PC-3 (cell line): ENCODE measurements around the gene RABL6. TPM values are rescaled to one million over a fixed set of nuclear protein-coding genes. Genes with fewer than 3 reads are reported as not detected.
"Not testable (repeated sequence)": the region's sequence is repeated elsewhere in the genome, so short reads cannot be mapped to it uniquely, and the experiment has no call there.

Source experiments
- ATAC-seq: fragments of 200-7000 bp; cut with Tn5 transposase; 2 replicates; pipeline ENCODE4 v1.9.1; 2020; ENCODE audit warnings: mild to moderate bottlenecking, moderate library complexity
- BruUV-seq: library from RNA; stranded (reverse); fragments of 400-500 nt; replicated peaks from 2 replicates; lab custom pipeline; 2021; lab: Mats Ljungman, UMichigan
- CTCF ChIA-PET: fragments of 300-600 bp; sonication (Branson Sonifier 250); formaldehyde crosslinking; loops from one replicate; lab custom pipeline; 2022; ENCODE audit warnings: antibody characterized with exemption; lab: Charles Lee
- POLR2A ChIA-PET: fragments of 300-600 bp; sonication (Branson Sonifier 250); formaldehyde crosslinking; loops from one replicate; lab custom pipeline; 2022; ENCODE audit warnings: antibody characterized with exemption; ENCODE audit not compliant: unreplicated experiment; lab: Charles Lee
- DNase-seq: peaks from one replicate; pipeline ENCODE4 v3.0.0-alpha.2; 2015
- H2AFZ ChIP-seq: fragments of 300-600 bp; sonication (generic); 2 replicates; pipeline ENCODE4 v1.6.0; 2016; ENCODE audit warnings: antibody characterized with exemption, low read length
- H3F3A ChIP-seq: fragments of 300-600 bp; sonication (generic); one replicate; pipeline ENCODE4 v1.6.0; 2017; ENCODE audit warnings: antibody characterized with exemption, low read length, control low read depth, mild to moderate bottlenecking; ENCODE audit not compliant: unreplicated experiment
- H3K27ac ChIP-seq: fragments of 300-600 bp; sonication (generic); 2 replicates; pipeline ENCODE4 v1.5.1; 2016; ENCODE audit warnings: mild to moderate bottlenecking, low read length
- H3K27me3 ChIP-seq: fragments of 300-600 bp; sonication (generic); 2 replicates; pipeline ENCODE4 v1.6.1; 2016; ENCODE audit warnings: low read length, mixed read lengths
- H3K36me3 ChIP-seq: fragments of 300-600 bp; sonication (generic); 2 replicates; pipeline ENCODE4 v1.6.1; 2016; ENCODE audit warnings: low read depth, mixed run types, low read length, mixed read lengths
- H3K4me1 ChIP-seq: fragments of 300-600 bp; sonication (generic); 2 replicates; pipeline ENCODE4 v1.5.1; 2016; ENCODE audit warnings: low read length; ENCODE audit not compliant: insufficient read depth
- H3K4me2 ChIP-seq: fragments of 300-600 bp; sonication (generic); 2 replicates; pipeline ENCODE4 v1.6.0; 2016; ENCODE audit warnings: low read length
- H3K4me3 ChIP-seq: fragments of 300-600 bp; sonication (generic); 2 replicates; pipeline ENCODE4 v1.5.1; 2016; ENCODE audit warnings: mild to moderate bottlenecking, low read length, mixed read lengths
- H3K79me2 ChIP-seq: fragments of 300-600 bp; sonication (generic); 2 replicates; pipeline ENCODE4 v1.6.1; 2017; ENCODE audit warnings: low read length, mixed read lengths
- H3K9ac ChIP-seq: fragments of 300-600 bp; sonication (generic); 2 replicates; pipeline ENCODE4 v1.6.0; 2016; ENCODE audit warnings: mild to moderate bottlenecking, low read length
- H3K9me2 ChIP-seq: fragments of 300-600 bp; sonication (generic); replicated peaks from 2 replicates; pipeline ENCODE4 v1.6.1; 2016; ENCODE audit warnings: mixed run types, low read length, mixed read lengths
- H3K9me3 ChIP-seq: fragments of 300-600 bp; sonication (generic); 2 replicates; pipeline ENCODE4 v1.6.1; 2016; ENCODE audit warnings: low read length, mixed read lengths
- H4K20me1 ChIP-seq: fragments of 300-600 bp; sonication (generic); 2 replicates; pipeline ENCODE4 v1.6.1; 2016; ENCODE audit warnings: low read length, mixed read lengths
- CTCF ChIP-seq: fragments of 300-600 bp; sonication (generic); conservative IDR thresholded peaks from 2 replicates; pipeline ENCODE4 v1.5.1; 2017; ENCODE audit warnings: antibody characterized with exemption, low read depth, mild to moderate bottlenecking, low read length
- EZH2 ChIP-seq: fragments of 300-600 bp; sonication (generic); IDR thresholded peaks from one replicate; pipeline ENCODE4 v1.6.1; 2017; ENCODE audit warnings: antibody characterized with exemption, mild to moderate bottlenecking, low read length; ENCODE audit not compliant: unreplicated experiment
- EZH2phosphoT487 ChIP-seq: fragments of 300-600 bp; sonication (generic); IDR thresholded peaks from 2 replicates; pipeline ENCODE4 v1.6.1; 2018; ENCODE audit warnings: mild to moderate bottlenecking, antibody characterized with exemption, low read length, borderline replicate concordance
- intact Hi-C: fragments of 100-400 bp; cut with micrococcal nuclease; formaldehyde crosslinking; loops from 2 replicates; pipeline ENCODE4 v1.9.0; 2023
- total RNA-seq: library from RNA; depleted of rRNA; stranded (reverse); fragments of >200 nt; gene quantifications from 2 replicates; pipeline ENCODE4 v1.2.3, GENCODE V29; 2014

Gene RABL6
- total RNA-seq, 1 experiment from 2014 or later = 84.3 TPM

GRCh38 chr9:136786451-136786850 lies 21.3 kb upstream of the RABL6 start:
- Histone ChIP-seq H3K36me3 (no peaks in the 10 kb centered on the region), H3K27ac (no peak overlapping the region), H3F3A (no peaks in the 10 kb centered on the region), H3K9me2 (no peaks in the 10 kb centered on the region), H3K27me3 (no peaks in the 10 kb centered on the region), H2AFZ (no peak overlapping the region), H3K4me1 (peaks cover 13% of the 10 kb centered on the region), H3K79me2 (0 out of 2 replicates have a peak, but pooled peaks cover 2% of the 10 kb centered on the region), H3K4me3 (no peak overlapping the region), H4K20me1 (no peaks in the 10 kb centered on the region), H3K9me3 (no peaks in the 10 kb centered on the region), H3K9ac (no peak overlapping the region), H3K4me2 (no peak overlapping the region)
- intact Hi-C loops = loop anchor here (5.0 kb wide), 1 partner anchor 251 kb away; no protein-coding TSS in a partner anchor
- no TSS peak for BruUV-seq
- TF ChIP-seq CTCF (no peak), EZH2 (no peak), EZH2phosphoT487 (no peak)
- POLR2A ChIA-PET = interaction anchor here (0.7 kb wide), 1 partner anchor 262 kb away, joined by 6 read pairs; no protein-coding TSS in a partner anchor
- DNase-seq (no peak), ATAC-seq (no peak)
- CTCF ChIA-PET = no interaction called here

GRCh38 chr9:136786983-136787382 lies 20.8 kb upstream of the RABL6 start:
- POLR2A ChIA-PET, BruUV-seq, H3K9me2 ChIP-seq, H4K20me1 ChIP-seq, ATAC-seq, H3K9ac ChIP-seq, H3K9me3 ChIP-seq, H3K27me3 ChIP-seq, DNase-seq, CTCF ChIA-PET, H3K4me2 ChIP-seq, H3K27ac ChIP-seq, H3K79me2 ChIP-seq, H2AFZ ChIP-seq, H3F3A ChIP-seq, H3K4me3 ChIP-seq, H3K36me3 ChIP-seq: not testable (repeated sequence)
- intact Hi-C loops = loop anchor here (5.0 kb wide), 1 partner anchor 250 kb away; no protein-coding TSS in a partner anchor
- peaks cover 16% of the 10 kb centered on the region for H3K4me1 ChIP-seq

GRCh38 chr9:136787690-136788400 lies 19.9 kb upstream of the RABL6 start:
- Histone ChIP-seq H3K9ac (peak overlapping the region; percentile 47; the same call in 1 of the 2 replicates), H3K4me3 (peak overlapping the region; percentile 70), H2AFZ (peak overlapping the region; percentile 93), H3K4me2 (peak overlapping the region; percentile 95), H3K9me3 (no peaks in the 10 kb centered on the region), H3K4me1 (peaks cover 22% of the 10 kb centered on the region), H3K79me2 (peaks cover 13% of the 10 kb centered on the region), H4K20me1 (no peaks in the 10 kb centered on the region), H3K9me2 (no peaks in the 10 kb centered on the region), H3K27ac (no peak overlapping the region), H3F3A (no peaks in the 10 kb centered on the region), H3K36me3 (peaks cover 2% of the 10 kb centered on the region; the same call in 1 of the 2 replicates), H3K27me3 (no peaks in the 10 kb centered on the region)
- no TSS peak for BruUV-seq
- intact Hi-C loops = loop anchor here (5.0 kb wide), 1 partner anchor 249 kb away; no protein-coding TSS in a partner anchor
- ATAC-seq (no peak), DNase-seq (peak; percentile 65)
- POLR2A ChIA-PET = no interaction called here
- TF ChIP-seq CTCF (peak; percentile 80), EZH2phosphoT487 (no peak), EZH2 (no peak)
- CTCF ChIA-PET = no interaction called here

- ATAC-seq, H3K27ac ChIP-seq, H3K9me2 ChIP-seq, H3K27me3 ChIP-seq, H3K36me3 ChIP-seq, H3K9me3 ChIP-seq, H4K20me1 ChIP-seq, BruUV-seq, H3F3A ChIP-seq: not testable (repeated sequence)
- Histone ChIP-seq H3K4me1 (peaks cover 22% of the 10 kb centered on the region), H3K79me2 (peaks cover 13% of the 10 kb centered on the region), H3K4me2 (peak overlapping the region; percentile 95), H2AFZ (peak overlapping the region; percentile 93), H3K4me3 (peak overlapping the region; percentile 70), H3K9ac (peak overlapping the region; percentile 47; the same call in 1 of the 2 replicates)
- peak; percentile 18 for DNase-seq
- POLR2A ChIA-PET = interaction anchor here (0.6 kb wide), 1 partner anchor 60 kb away, joined by 5 read pairs; no protein-coding TSS in a partner anchor
- intact Hi-C loops = loop anchor here (5.0 kb wide), 1 partner anchor 248 kb away; no protein-coding TSS in a partner anchor
- CTCF ChIA-PET = interaction anchor here (0.6 kb wide), 1 partner anchor 205 kb away, joined by 4 read pairs; no protein-coding TSS in a partner anchor
Observed at GRCh38 chr9:136788644-136789522, 18.9 kb upstream of the RABL6 start.
